H1 (cell line): ENCODE data around the gene OSBPL3. TPM values are rescaled to one million over a fixed set of nuclear protein-coding genes. Genes with fewer than 3 reads are reported as not detected.

Source experiments
- CTCF ChIA-PET: fragments of 300-600 bp; sonication (Branson Sonifier 250); formaldehyde crosslinking; loops from one replicate; lab custom pipeline; 2021; ENCODE audit not compliant: partially characterized antibody; lab: Charles Lee
- POLR2A ChIA-PET: fragments of 300-600 bp; sonication (Branson Sonifier 250); formaldehyde crosslinking; loops from one replicate; lab custom pipeline; 2021; ENCODE audit warnings: inconsistent platforms; ENCODE audit not compliant: partially characterized antibody; lab: Charles Lee
- DNase-seq, 2 experiments: peaks; one replicate each; pipeline versions ENCODE4 v3.0.0 to v3.0.0-alpha.2; 2010 to 2022; ENCODE audit warnings: low spot score in 2 of 2, low read depth in 1 of 2, mixed read lengths in 1 of 2
- FAIRE-seq: peaks from 2 replicates; lab custom pipeline; 2011; peaks lifted over from hg19 to GRCh38; lab: Jason Lieb, UNC
- H2AFZ ChIP-seq: 2 replicates; pipeline ENCODE4 v1.8.1; 2012; ENCODE audit warnings: low read length, inconsistent platforms
- H2AK5ac ChIP-seq: 2 replicates; pipeline ENCODE4 v1.6.1; 2013; ENCODE audit warnings: low read depth, low read length
- H2BK120ac ChIP-seq: replicated peaks from 2 replicates; pipeline ENCODE3; 2013; ENCODE audit warnings: low read depth, low read length, inconsistent platforms
- H2BK12ac ChIP-seq: 2 replicates; pipeline ENCODE4 v1.6.1; 2013; ENCODE audit warnings: low read depth, low read length
- H2BK15ac ChIP-seq: 2 replicates; pipeline ENCODE4 v1.6.1; 2013; ENCODE audit warnings: low read length
- H2BK20ac ChIP-seq: 2 replicates; pipeline ENCODE4 v1.6.1; 2013; ENCODE audit warnings: low read length
- H2BK5ac ChIP-seq: 2 replicates; pipeline ENCODE4 v1.6.1; 2013; ENCODE audit warnings: low read depth, low read length
- H3K14ac ChIP-seq: 2 replicates; pipeline ENCODE4 v1.6.1; 2013; ENCODE audit warnings: inconsistent platforms; ENCODE audit not compliant: insufficient read length
- H3K18ac ChIP-seq: 2 replicates; pipeline ENCODE4 v1.6.1; 2013; ENCODE audit warnings: low read length; ENCODE audit errors: extremely low read depth
- H3K23ac ChIP-seq: 2 replicates; pipeline ENCODE4 v1.6.1; 2013; ENCODE audit warnings: inconsistent platforms; ENCODE audit not compliant: insufficient read length
- H3K23me2 ChIP-seq: 2 replicates; pipeline ENCODE4 v1.6.1; 2013; ENCODE audit warnings: low read depth, low read length
- H3K27ac ChIP-seq: 2 replicates; pipeline ENCODE4 v1.6.1; 2011; ENCODE audit warnings: low read depth, low read length, inconsistent platforms
- H3K27me3 ChIP-seq, 4 experiments: replicated peaks in 1 of 4; 1 replicate in 1 of 4; 2 replicates in 3 of 4; pipeline versions ENCODE4 v1.6.1 to v1.8.1; 2011 to 2013; ENCODE audit warnings: low read length in 3 of 4, mild to moderate bottlenecking in 3 of 4, inconsistent platforms in 2 of 4, mixed read lengths in 2 of 4, moderate library complexity in 1 of 4; ENCODE audit not compliant: control insufficient read depth in 3 of 4, insufficient read depth in 3 of 4; ENCODE audit errors: extremely low read depth in 1 of 4
- H3K36me3 ChIP-seq, 4 experiments: 2 replicates each; pipeline versions ENCODE4 v1.6.1 to v1.8.1; 2011 to 2013; ENCODE audit warnings: mild to moderate bottlenecking in 4 of 4, low read length in 3 of 4, moderate library complexity in 2 of 4, control low read depth in 1 of 4, inconsistent platforms in 1 of 4; ENCODE audit not compliant: insufficient read depth in 4 of 4, control insufficient read depth in 2 of 4
- H3K4ac ChIP-seq: replicated peaks from 2 replicates; pipeline ENCODE3; 2013; ENCODE audit warnings: low read length, low read depth, mixed read lengths, inconsistent platforms; ENCODE audit not compliant: insufficient read length
- H3K4me1 ChIP-seq, 4 experiments: replicated peaks in 1 of 4; 1 replicate in 1 of 4; 2 replicates in 3 of 4; pipeline versions ENCODE4 v1.6.1 to v1.8.1; 2011 to 2013; ENCODE audit warnings: low read length in 3 of 4, inconsistent platforms in 2 of 4, mixed read lengths in 1 of 4; ENCODE audit not compliant: insufficient read depth in 4 of 4, control insufficient read depth in 3 of 4
- H3K4me2 ChIP-seq, 2 experiments: 2 replicates each; pipeline versions ENCODE4 v1.6.1 to v1.8.1; 2011 to 2013; ENCODE audit warnings: low read depth in 2 of 2, low read length in 2 of 2, control low read depth in 1 of 2, inconsistent platforms in 1 of 2, mild to moderate bottlenecking in 1 of 2; ENCODE audit not compliant: insufficient read depth in 1 of 2
- H3K4me3 ChIP-seq, 4 experiments: fragments of 200-600, 300-600 bp in 1 of 4; sonication (generic), shearing (Covaris generic), sonication (Bioruptor Twin) in 1 of 4; 2 replicates each; pipeline versions ENCODE4 v1.5.1 to v1.8.1; 2011 to 2016; ENCODE audit warnings: low read length in 4 of 4, low read depth in 3 of 4, control low read depth in 2 of 4, inconsistent platforms in 2 of 4, mild to moderate bottlenecking in 2 of 4, mixed read lengths in 1 of 4, moderate library complexity in 1 of 4; ENCODE audit not compliant: insufficient read depth in 2 of 4; ENCODE audit errors: extremely low read depth in 1 of 4
- H3K56ac ChIP-seq: replicated peaks from 2 replicates; pipeline ENCODE3; 2013; ENCODE audit warnings: low read depth, mild to moderate bottlenecking, mixed read lengths, low read length, inconsistent platforms; ENCODE audit not compliant: insufficient read length
- H3K79me1 ChIP-seq: 2 replicates; pipeline ENCODE4 v1.6.1; 2013; ENCODE audit warnings: low read depth, low read length, control low read depth
- H3K79me2 ChIP-seq, 2 experiments: 2 replicates each; pipeline versions ENCODE4 v1.6.1 to v1.8.1; 2012 to 2013; ENCODE audit warnings: low read length in 2 of 2, mild to moderate bottlenecking in 2 of 2, inconsistent platforms in 1 of 2; ENCODE audit not compliant: insufficient read depth in 2 of 2, control insufficient read depth in 1 of 2
- H3K9ac ChIP-seq, 4 experiments: replicated peaks in 1 of 4; 1 replicate in 1 of 4; 2 replicates in 3 of 4; pipeline versions ENCODE4 v1.6.1 to v1.8.1; 2011 to 2013; ENCODE audit warnings: low read depth in 3 of 4, low read length in 3 of 4, control low read depth in 2 of 4, mild to moderate bottlenecking in 2 of 4, moderate library complexity in 2 of 4, inconsistent platforms in 1 of 4; ENCODE audit errors: extremely low read depth in 1 of 4
- H3K9me3 ChIP-seq, 2 experiments: 2 replicates each; pipeline versions ENCODE4 v1.6.1 to v1.8.1; 2012 to 2013; ENCODE audit warnings: mild to moderate bottlenecking in 2 of 2, moderate library complexity in 2 of 2, control low read depth in 1 of 2, inconsistent platforms in 1 of 2, low read depth in 1 of 2, low read length in 1 of 2, mixed read lengths in 1 of 2; ENCODE audit not compliant: insufficient read depth in 2 of 2
- H4K20me1 ChIP-seq, 2 experiments: replicated peaks in 1 of 2; 2 replicates each; pipeline versions ENCODE3 to v1.8.1; 2011 to 2013; ENCODE audit warnings: inconsistent platforms in 2 of 2, low read length in 2 of 2, mild to moderate bottlenecking in 1 of 2; ENCODE audit not compliant: insufficient read depth in 2 of 2, control insufficient read depth in 1 of 2
- H4K5ac ChIP-seq: 2 replicates; pipeline ENCODE4 v1.6.1; 2013; ENCODE audit warnings: low read length, low read depth, mixed read lengths, inconsistent platforms; ENCODE audit not compliant: insufficient read length
- H4K8ac ChIP-seq: 2 replicates; pipeline ENCODE4 v1.8.0; 2013; ENCODE audit warnings: mild to moderate bottlenecking, moderate library complexity, low read length, inconsistent platforms; ENCODE audit not compliant: insufficient read depth; ENCODE audit errors: extremely low read depth
- H4K91ac ChIP-seq: replicated peaks from 2 replicates; pipeline ENCODE3; 2013; ENCODE audit warnings: low read length, mixed read lengths, inconsistent platforms; ENCODE audit not compliant: insufficient read length
- ASH2L ChIP-seq: fragments of 200-600, 300-600 bp; sonication (generic); IDR thresholded peaks from one replicate; pipeline ENCODE4 v1.7.1; 2017; ENCODE audit warnings: low read length
- BRCA1 ChIP-seq: IDR thresholded peaks from 2 replicates; pipeline ENCODE4 v1.6.1; 2012; ENCODE audit warnings: low read depth, low read length, improper control_type of control experiment
- CBX8 ChIP-seq: fragments of 300-800, 300-1000 bp; sonication (generic); IDR thresholded peaks from 2 replicates; pipeline ENCODE4 v1.7.1; 2016; ENCODE audit warnings: low read depth, low read length, borderline replicate concordance
- CHD1 ChIP-seq: IDR thresholded peaks from 2 replicates; pipeline ENCODE4 v1.6.1; 2012; ENCODE audit warnings: low read depth, low read length, improper control_type of control experiment
- EGR1 ChIP-seq: IDR thresholded peaks from 2 replicates; pipeline ENCODE4 v1.6.1; 2011; ENCODE audit warnings: low read depth, low read length, borderline replicate concordance
- HDAC6 ChIP-seq: IDR thresholded peaks from one replicate; pipeline ENCODE4 v1.7.1; 2012; ENCODE audit warnings: low read depth, mild to moderate bottlenecking, inconsistent platforms, low read length, moderate library complexity
- JUN ChIP-seq: IDR thresholded peaks from 2 replicates; pipeline ENCODE4 v1.6.1; 2011; ENCODE audit warnings: low read depth, mild to moderate bottlenecking, improper control_type of control experiment, low read length
- SIRT6 ChIP-seq: IDR thresholded peaks from one replicate; pipeline ENCODE4 v1.7.1; 2012; ENCODE audit warnings: low read length, inconsistent platforms
- SUZ12 ChIP-seq: fragments of 200-600 bp; sonication (generic); IDR thresholded peaks from 2 replicates; pipeline ENCODE4 v1.6.1; 2012; ENCODE audit warnings: mild to moderate bottlenecking, inconsistent platforms, low read length, moderate library complexity, mixed read lengths
- USF2 ChIP-seq: IDR thresholded peaks from 2 replicates; pipeline ENCODE4 v1.6.1; 2011; ENCODE audit warnings: low read length, improper control_type of control experiment
- ZNF274 ChIP-seq: IDR thresholded peaks from 2 replicates; pipeline ENCODE4 v1.7.0; 2012; ENCODE audit warnings: low read length, borderline replicate concordance; ENCODE audit errors: extremely low read depth
- WGBS, 2 experiments: shearing (Covaris generic) in 1 of 2; methylation state at CpG; one replicate each; pipeline versions ENCODE4 v1.1.6 to v1.1.7; 2013 to 2015; ENCODE audit warnings: low lambda C conversion rate in 2 of 2, mixed read lengths in 2 of 2, inconsistent platforms in 1 of 2, low coverage in 1 of 2, missing lambda C conversion rate in 1 of 2; ENCODE audit not compliant: insufficient replicate concordance in 2 of 2, insufficient coverage in 1 of 2, insufficient read length in 1 of 2; ENCODE audit errors: extremely low coverage in 1 of 2, missing lambda C conversion rate in 1 of 2; 5-methylcytosine and 5-hydroxymethylcytosine counted together
- polyA plus RNA-seq, 7 experiments: library from polyadenylated mRNA; depleted of rRNA in 3 of 7; stranded (reverse) in 5 of 7; unstranded in 2 of 7; fragments of >200 nt in 5 of 7; fragments of 200-250 nt in 2 of 7; gene quantifications; 1 replicate in 5 of 7; 2 replicates in 1 of 7; 4 replicates in 1 of 7; pipeline versions ENCODE4 v1.2.1 to v1.2.3, GENCODE V29; 2011 to 2013; ENCODE audit warnings: missing spikeins in 2 of 7, mixed read lengths in 2 of 7
- total RNA-seq: library from RNA; stranded (reverse); fragmentation: NEBNext Ultra II Directional; extraction: Animal tissue kit (Norgen Biotek cat#: 25700); gene quantifications from 2 replicates; pipeline ENCODE4 v1.2.1, GENCODE V29; 2021
- TF ChIP-seq, protein P1 (sequence below): IDR thresholded peaks from 2 replicates; pipeline ENCODE4 v1.6.1; 2012; ENCODE audit warnings: low read length, inconsistent platforms

OSBPL3 gene
- total and polyA plus RNA-seq, 2 of the 8 experiments (the other 6 are each of a cell fraction or from before 2014, with no cell fraction given), result 2.8 to 13.9 TPM

DNA sequence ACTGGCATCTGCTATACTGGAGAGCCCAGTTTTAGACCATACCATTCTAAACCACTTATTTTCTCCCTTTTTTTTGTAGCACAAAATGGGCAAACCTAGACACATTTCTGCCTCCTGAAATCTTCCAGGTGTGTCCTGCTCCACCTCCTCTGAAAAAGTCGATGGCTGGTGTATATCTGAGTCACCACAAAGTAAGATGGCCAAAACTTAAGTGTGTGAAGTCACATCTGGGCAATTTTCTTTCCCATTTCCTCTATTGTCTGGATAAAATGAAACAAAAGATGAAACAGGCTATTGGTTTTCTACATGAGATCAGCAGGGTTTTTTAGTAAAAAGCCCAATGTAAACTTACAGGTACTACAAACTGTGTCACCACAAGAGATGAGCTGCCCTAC, 65.5 kb downstream of the OSBPL3 start:
- no peak overlapping the region for H3K4ac ChIP-seq
- H3K79me1 ChIP-seq, result no peaks in the 10 kb centered on the region
- 0 out of 4 replicates have a peak, but pooled peaks cover 0 to 2% of the 10 kb centered on the region in 2 experiments for H3K79me2 ChIP-seq
- ChIA-PET POLR2A (interaction anchor here (1.3 kb wide), 1 partner anchor 8 kb away, joined by 3 read pairs; no protein-coding TSS in a partner anchor), CTCF (interaction anchor here (1.3 kb wide), 1 partner anchor 12 kb away, joined by 3 read pairs; no protein-coding TSS in a partner anchor)
- no peaks in the 10 kb centered on the region for H3K9me3 ChIP-seq
- no peak overlapping the region for H4K8ac ChIP-seq
- no peaks in the 10 kb centered on the region for H3K23me2 ChIP-seq
- H2BK120ac ChIP-seq, result no peak overlapping the region
- H3K4me2 ChIP-seq, result no peak overlapping the region
- no peaks in the 10 kb centered on the region for H4K20me1 ChIP-seq
- no peak for DNase-seq
- no peak overlapping the region for H2BK15ac ChIP-seq
- no peaks in the 10 kb centered on the region for H3K27me3 ChIP-seq
- H3K4me3 ChIP-seq, result no peak overlapping the region
- FAIRE-seq, result no peak
- no peak overlapping the region for H2BK5ac ChIP-seq
- no peak overlapping the region for H3K9ac ChIP-seq
- no peak overlapping the region for H2AFZ ChIP-seq
- peaks cover 0 to 7% (median 4%) of the 10 kb centered on the region in 4 experiments; a peak in 4 of 7 replicates for H3K4me1 ChIP-seq
- no peak overlapping the region for H2AK5ac ChIP-seq
- no peak overlapping the region for H3K18ac ChIP-seq
- H2BK12ac ChIP-seq, result no peak overlapping the region
- no peak overlapping the region for H3K27ac ChIP-seq
- no peak overlapping the region for H3K23ac ChIP-seq
- no peak overlapping the region for H3K56ac ChIP-seq
- no peaks in the 10 kb centered on the region for H3K36me3 ChIP-seq
- WGBS, 2 experiments, result 82% methylated on average over 1 of the region's 1 CpG; no CpG with 5 or more reads in 1 of the 2 experiments
- H3K14ac ChIP-seq, result no peak overlapping the region
- H4K91ac ChIP-seq, result no peak overlapping the region
- H2BK20ac ChIP-seq, result no peak overlapping the region
- no peak overlapping the region for H4K5ac ChIP-seq
- TF ChIP-seq SIRT6, result no peak
- TF ChIP-seq HDAC6, result no peak
- no peak for TF ChIP-seq SUZ12
- no peak for TF ChIP-seq ZNF274
- TF ChIP-seq ASH2L, result no peak
- TF ChIP-seq CBX8, result no peak
- TF ChIP-seq CHD1, result no peak
- TF ChIP-seq, protein P1, sequence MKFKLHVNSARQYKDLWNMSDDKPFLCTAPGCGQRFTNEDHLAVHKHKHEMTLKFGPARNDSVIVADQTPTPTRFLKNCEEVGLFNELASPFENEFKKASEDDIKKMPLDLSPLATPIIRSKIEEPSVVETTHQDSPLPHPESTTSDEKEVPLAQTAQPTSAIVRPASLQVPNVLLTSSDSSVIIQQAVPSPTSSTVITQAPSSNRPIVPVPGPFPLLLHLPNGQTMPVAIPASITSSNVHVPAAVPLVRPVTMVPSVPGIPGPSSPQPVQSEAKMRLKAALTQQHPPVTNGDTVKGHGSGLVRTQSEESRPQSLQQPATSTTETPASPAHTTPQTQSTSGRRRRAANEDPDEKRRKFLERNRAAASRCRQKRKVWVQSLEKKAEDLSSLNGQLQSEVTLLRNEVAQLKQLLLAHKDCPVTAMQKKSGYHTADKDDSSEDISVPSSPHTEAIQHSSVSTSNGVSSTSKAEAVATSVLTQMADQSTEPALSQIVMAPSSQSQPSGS, result no peak
- no peak for TF ChIP-seq USF2
- no peak for TF ChIP-seq EGR1
- no peak for TF ChIP-seq BRCA1
- no peak for TF ChIP-seq JUN
